Liver (tissue), 9 donors: ENCODE data around the gene AMIGO1. TPM values are rescaled to one million over a fixed set of nuclear protein-coding genes. Genes with fewer than 3 reads are reported as not detected.

ENCODE experiments used
- DNase-seq: peaks from one replicate; pipeline ENCODE4 v3.0.0-alpha.2; 2017; ENCODE audit warnings: low spot score
- H3K27ac ChIP-seq, 2 donors: one replicate each; pipeline ENCODE4 v1.7.0; 2013; ENCODE audit warnings: inconsistent platforms in 2 of 2, low read length in 2 of 2, control low read depth in 1 of 2, low read depth in 1 of 2, mild to moderate bottlenecking in 1 of 2
- H3K27me3 ChIP-seq, 4 donors: one replicate each; pipeline versions ENCODE4 v1.6.1 to v1.7.0; 2013; ENCODE audit warnings: low read length in 3 of 4, inconsistent platforms in 1 of 4, mild to moderate bottlenecking in 1 of 4, moderate library complexity in 1 of 4; ENCODE audit not compliant: control insufficient read depth in 4 of 4, insufficient read depth in 4 of 4
- H3K36me3 ChIP-seq, 4 donors: one replicate each; pipeline versions ENCODE4 v1.6.1 to v1.7.0; 2013; ENCODE audit warnings: low read length in 3 of 4, mild to moderate bottlenecking in 3 of 4, low read depth in 1 of 4, moderate library complexity in 1 of 4; ENCODE audit not compliant: control insufficient read depth in 4 of 4, insufficient read depth in 3 of 4
- H3K4me1 ChIP-seq, 4 donors: one replicate each; pipeline versions ENCODE4 v1.6.1 to v1.7.0; 2013; ENCODE audit warnings: low read length in 3 of 4, mild to moderate bottlenecking in 3 of 4, moderate library complexity in 1 of 4; ENCODE audit not compliant: control insufficient read depth in 4 of 4, insufficient read depth in 4 of 4
- H3K4me3 ChIP-seq, 3 donors: one replicate each; pipeline versions ENCODE4 v1.6.1 to v1.7.0; 2013; ENCODE audit warnings: low read length in 3 of 3, control low read depth in 1 of 3, low read depth in 1 of 3, mild to moderate bottlenecking in 1 of 3
- H3K9ac ChIP-seq, 2 donors: one replicate each; pipeline ENCODE4 v1.7.0; 2013; ENCODE audit warnings: low read length in 2 of 2, mild to moderate bottlenecking in 2 of 2, moderate library complexity in 2 of 2, control low read depth in 1 of 2, low read depth in 1 of 2
- H3K9me3 ChIP-seq, 4 donors: one replicate each; pipeline versions ENCODE4 v1.6.1 to v1.7.0; 2013; ENCODE audit warnings: low read length in 3 of 4; ENCODE audit not compliant: control insufficient read depth in 4 of 4
- ATF3 ChIP-seq: IDR thresholded peaks from 2 replicates; pipeline ENCODE4 v1.6.1; 2016; ENCODE audit warnings: antibody characterized with exemption
- EGR1 ChIP-seq, 2 donors: IDR thresholded peaks; 2 replicates each; pipeline ENCODE4 v1.6.1; 2016 to 2018; ENCODE audit warnings: antibody characterized with exemption in 2 of 2, low read depth in 2 of 2
- FOXA1 ChIP-seq: IDR thresholded peaks from 2 replicates; pipeline ENCODE4 v1.6.1; 2016; ENCODE audit warnings: antibody characterized with exemption
- FOXA2 ChIP-seq: IDR thresholded peaks from 2 replicates; pipeline ENCODE4 v1.6.1; 2016; ENCODE audit warnings: antibody characterized with exemption
- GABPA ChIP-seq, 2 donors: IDR thresholded peaks in 1 of 2; conservative IDR thresholded peaks in 1 of 2; 2 replicates each; pipeline ENCODE4 v1.6.1; 2016; ENCODE audit warnings: antibody characterized with exemption in 2 of 2, mild to moderate bottlenecking in 1 of 2, moderate library complexity in 1 of 2
- HNF4A ChIP-seq, 2 donors: conservative IDR thresholded peaks; 2 replicates each; pipeline ENCODE4 v1.6.1; 2016; ENCODE audit warnings: antibody characterized with exemption in 2 of 2, mild to moderate bottlenecking in 2 of 2
- HNF4G ChIP-seq: IDR thresholded peaks from 2 replicates; pipeline ENCODE4 v1.6.1; 2016; ENCODE audit warnings: antibody characterized with exemption
- JUND ChIP-seq, 2 donors: IDR thresholded peaks; 2 replicates each; pipeline ENCODE4 v1.6.1; 2016; ENCODE audit warnings: antibody characterized with exemption in 2 of 2
- MAX ChIP-seq: IDR thresholded peaks from 2 replicates; pipeline ENCODE4 v1.6.1; 2016; ENCODE audit warnings: antibody characterized with exemption
- NR2F2 ChIP-seq: IDR thresholded peaks from 2 replicates; pipeline ENCODE4 v1.6.1; 2016; ENCODE audit warnings: antibody characterized with exemption
- RAD21 ChIP-seq, 2 donors: IDR thresholded peaks; 2 replicates each; pipeline ENCODE4 v1.6.1; 2016; ENCODE audit warnings: antibody characterized with exemption in 2 of 2, mild to moderate bottlenecking in 2 of 2
- RXRA ChIP-seq, 2 donors: IDR thresholded peaks; 2 replicates each; pipeline ENCODE4 v1.6.1; 2017 to 2018; ENCODE audit warnings: antibody characterized with exemption in 2 of 2, mild to moderate bottlenecking in 1 of 2
- SP1 ChIP-seq: IDR thresholded peaks from 2 replicates; pipeline ENCODE4 v1.6.1; 2018; ENCODE audit warnings: antibody characterized with exemption, mild to moderate bottlenecking
- TAF1 ChIP-seq: conservative IDR thresholded peaks from 2 replicates; pipeline ENCODE4 v1.6.1; 2016; ENCODE audit warnings: antibody characterized with exemption, mild to moderate bottlenecking
- YY1 ChIP-seq: IDR thresholded peaks from 2 replicates; pipeline ENCODE4 v1.6.1; 2016; ENCODE audit warnings: antibody characterized with exemption, mild to moderate bottlenecking
- WGBS: extraction: QIAGEN DNeasy Blood & Tissue Kit; methylation state at CpG from one replicate; pipeline ENCODE4 v1.1.7; 2013; 5-methylcytosine and 5-hydroxymethylcytosine counted together
- polyA plus RNA-seq, 2 donors: library from polyadenylated mRNA; stranded (reverse) in 1 of 2; unstranded in 1 of 2; fragments of 200-250 nt in 1 of 2; fragments of >200 nt in 1 of 2; fragmentation: Nextera tagmentation in 1 of 2; extraction: Ambion mirVana in 1 of 2; gene quantifications; one replicate each; pipeline versions ENCODE4 v1.2.1 to v1.2.3, GENCODE V29; 2013 to 2015
- total RNA-seq, 2 donors: library from RNA; depleted of rRNA; stranded (reverse); fragments of >200 nt; gene quantifications; one replicate each; pipeline ENCODE4 v1.2.3, GENCODE V29; 2014
- TF ChIP-seq, protein P1 (sequence below): IDR thresholded peaks from 2 replicates; pipeline ENCODE4 v1.6.1; 2016; ENCODE audit warnings: antibody characterized with exemption, mild to moderate bottlenecking
- TF ChIP-seq, protein P2 (sequence below): IDR thresholded peaks from 2 replicates; pipeline ENCODE4 v1.6.1; 2016; ENCODE audit warnings: antibody characterized with exemption
- donor health status: healthy.
- donor health status: healthy.
- donor health status: healthy.
- donor health status: healthy.
- donor health status: healthy.

AMIGO1 gene
- total and polyA plus RNA-seq, 4 donors, result 0.75 to 4.6 (median 1.9) TPM

- no peak for TF ChIP-seq MAX
- TF ChIP-seq GABPA (IDR thresholded peaks at IDR 0.05 in 1 of 2, conservative IDR thresholded peaks at IDR 0.05 in 1 of 2), result no peak
- TF ChIP-seq HNF4A (conservative IDR thresholded peaks at IDR 0.05), result peak in 1 of 2 donors; percentile 22
- TF ChIP-seq RXRA (IDR thresholded peaks at IDR 0.05), result no peak
- no peak for TF ChIP-seq JUND (IDR thresholded peaks at IDR 0.05)
- no peak for DNase-seq
- H3K4me3 ChIP-seq, result no peak overlapping the region
- no peak overlapping the region for H3K27ac ChIP-seq
- H3K36me3 ChIP-seq, result no peaks in the 10 kb centered on the region
- 78% methylated on average over 4 of the region's 4 CpGs for WGBS
- no peaks in the 10 kb centered on the region for H3K27me3 ChIP-seq
- no peak overlapping the region for H3K9ac ChIP-seq
- no peaks in the 10 kb centered on the region for H3K4me1 ChIP-seq
- H3K9me3 ChIP-seq, result no peaks in the 10 kb centered on the region
Measured at GRCh38 chr1:109457819-109458218, 51.7 kb downstream of the AMIGO1 start.

- DNase-seq, result no peak
- TF ChIP-seq MAX, result no peak
- no peak for TF ChIP-seq ATF3
- no peak for TF ChIP-seq SP1
- TF ChIP-seq HNF4G, result no peak
- no peak for TF ChIP-seq RAD21 (IDR thresholded peaks at IDR 0.05)
- TF ChIP-seq, protein P1, sequence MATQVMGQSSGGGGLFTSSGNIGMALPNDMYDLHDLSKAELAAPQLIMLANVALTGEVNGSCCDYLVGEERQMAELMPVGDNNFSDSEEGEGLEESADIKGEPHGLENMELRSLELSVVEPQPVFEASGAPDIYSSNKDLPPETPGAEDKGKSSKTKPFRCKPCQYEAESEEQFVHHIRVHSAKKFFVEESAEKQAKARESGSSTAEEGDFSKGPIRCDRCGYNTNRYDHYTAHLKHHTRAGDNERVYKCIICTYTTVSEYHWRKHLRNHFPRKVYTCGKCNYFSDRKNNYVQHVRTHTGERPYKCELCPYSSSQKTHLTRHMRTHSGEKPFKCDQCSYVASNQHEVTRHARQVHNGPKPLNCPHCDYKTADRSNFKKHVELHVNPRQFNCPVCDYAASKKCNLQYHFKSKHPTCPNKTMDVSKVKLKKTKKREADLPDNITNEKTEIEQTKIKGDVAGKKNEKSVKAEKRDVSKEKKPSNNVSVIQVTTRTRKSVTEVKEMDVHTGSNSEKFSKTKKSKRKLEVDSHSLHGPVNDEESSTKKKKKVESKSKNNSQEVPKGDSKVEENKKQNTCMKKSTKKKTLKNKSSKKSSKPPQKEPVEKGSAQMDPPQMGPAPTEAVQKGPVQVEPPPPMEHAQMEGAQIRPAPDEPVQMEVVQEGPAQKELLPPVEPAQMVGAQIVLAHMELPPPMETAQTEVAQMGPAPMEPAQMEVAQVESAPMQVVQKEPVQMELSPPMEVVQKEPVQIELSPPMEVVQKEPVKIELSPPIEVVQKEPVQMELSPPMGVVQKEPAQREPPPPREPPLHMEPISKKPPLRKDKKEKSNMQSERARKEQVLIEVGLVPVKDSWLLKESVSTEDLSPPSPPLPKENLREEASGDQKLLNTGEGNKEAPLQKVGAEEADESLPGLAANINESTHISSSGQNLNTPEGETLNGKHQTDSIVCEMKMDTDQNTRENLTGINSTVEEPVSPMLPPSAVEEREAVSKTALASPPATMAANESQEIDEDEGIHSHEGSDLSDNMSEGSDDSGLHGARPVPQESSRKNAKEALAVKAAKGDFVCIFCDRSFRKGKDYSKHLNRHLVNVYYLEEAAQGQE, result no peak
- no peak for TF ChIP-seq EGR1 (IDR thresholded peaks at IDR 0.05; ENCODE audit: low read depth in 2 of 2)
- TF ChIP-seq JUND (IDR thresholded peaks at IDR 0.05), result no peak
- no peak for TF ChIP-seq FOXA1
- TF ChIP-seq FOXA2, result no peak
- TF ChIP-seq, protein P2, sequence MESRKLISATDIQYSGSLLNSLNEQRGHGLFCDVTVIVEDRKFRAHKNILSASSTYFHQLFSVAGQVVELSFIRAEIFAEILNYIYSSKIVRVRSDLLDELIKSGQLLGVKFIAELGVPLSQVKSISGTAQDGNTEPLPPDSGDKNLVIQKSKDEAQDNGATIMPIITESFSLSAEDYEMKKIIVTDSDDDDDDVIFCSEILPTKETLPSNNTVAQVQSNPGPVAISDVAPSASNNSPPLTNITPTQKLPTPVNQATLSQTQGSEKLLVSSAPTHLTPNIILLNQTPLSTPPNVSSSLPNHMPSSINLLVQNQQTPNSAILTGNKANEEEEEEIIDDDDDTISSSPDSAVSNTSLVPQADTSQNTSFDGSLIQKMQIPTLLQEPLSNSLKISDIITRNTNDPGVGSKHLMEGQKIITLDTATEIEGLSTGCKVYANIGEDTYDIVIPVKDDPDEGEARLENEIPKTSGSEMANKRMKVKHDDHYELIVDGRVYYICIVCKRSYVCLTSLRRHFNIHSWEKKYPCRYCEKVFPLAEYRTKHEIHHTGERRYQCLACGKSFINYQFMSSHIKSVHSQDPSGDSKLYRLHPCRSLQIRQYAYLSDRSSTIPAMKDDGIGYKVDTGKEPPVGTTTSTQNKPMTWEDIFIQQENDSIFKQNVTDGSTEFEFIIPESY, result no peak
- TF ChIP-seq GABPA (IDR thresholded peaks at IDR 0.05 in 1 of 2, conservative IDR thresholded peaks at IDR 0.05 in 1 of 2), result no peak
- no peak for TF ChIP-seq HNF4A (conservative IDR thresholded peaks at IDR 0.05)
- no peak for TF ChIP-seq TAF1
- no peak for TF ChIP-seq NR2F2
- TF ChIP-seq YY1, result no peak
- H3K9me3 ChIP-seq, result no peaks in the 10 kb centered on the region
- H3K9ac ChIP-seq, result no peak overlapping the region
- no peak overlapping the region for H3K27ac ChIP-seq
- no peaks in the 10 kb centered on the region for H3K27me3 ChIP-seq
- WGBS, result 97% methylated on average over 1 of the region's 1 CpG
- no peaks in the 10 kb centered on the region for H3K36me3 ChIP-seq
- H3K4me3 ChIP-seq, result no peak overlapping the region
- no peaks in the 10 kb centered on the region for H3K4me1 ChIP-seq
Measured at GRCh38 chr1:109454497-109455133, 54.9 kb downstream of the AMIGO1 start.

Other genes with a start within 250 kb of the AMIGO1 start
- gene PSRC1, start 226.6 kb downstream of the AMIGO1 start, total RNA-seq, result 1 to 10 TPM in 1 of 2 donors, under 1 TPM in 1; 0.25 to 2.6 TPM
- 1 to 10 TPM in 1 of 2 donors, under 1 TPM in 1; 0.76 to 1.4 TPM for gene PSRC1, start 226.6 kb downstream of the AMIGO1 start, polyA plus RNA-seq
- gene MYBPHL, start 202.7 kb downstream of the AMIGO1 start, total RNA-seq, result not detected
- not detected for gene MYBPHL, start 202.7 kb downstream of the AMIGO1 start, polyA plus RNA-seq
- gene SORT1, start 111.8 kb downstream of the AMIGO1 start, total RNA-seq, result 10 to 100 TPM in 1 of 2 donors, 1 to 10 TPM in 1; 5.4 to 10.6 TPM
- gene SORT1, start 111.8 kb downstream of the AMIGO1 start, polyA plus RNA-seq, result 1 to 10 TPM; 1.0 to 1.3 TPM
- 10 to 100 TPM; 26.3 to 73.2 TPM for gene PSMA5, start 83.3 kb downstream of the AMIGO1 start, total RNA-seq
- gene PSMA5, start 83.3 kb downstream of the AMIGO1 start, polyA plus RNA-seq, result 10 to 100 TPM; 62.5 to 88.6 TPM
- 1 to 10 TPM in 1 of 2 donors, under 1 TPM in 1; 0.14 to 4.4 TPM for gene SYPL2, start 43.2 kb downstream of the AMIGO1 start, total RNA-seq
- 1 to 10 TPM; 3.0 to 4.7 TPM for gene SYPL2, start 43.2 kb downstream of the AMIGO1 start, polyA plus RNA-seq
- gene ATXN7L2, start 25.8 kb downstream of the AMIGO1 start, total RNA-seq, result 1 to 10 TPM in 1 of 2 donors, under 1 TPM in 1; 0.61 to 1.6 TPM
- 1 to 10 TPM; 1.0 to 1.7 TPM for gene ATXN7L2, start 25.8 kb downstream of the AMIGO1 start, polyA plus RNA-seq
- gene CYB561D1, start 15.6 kb downstream of the AMIGO1 start, total RNA-seq, result 1 to 10 TPM; 2.5 to 2.8 TPM
- gene CYB561D1, start 15.6 kb downstream of the AMIGO1 start, polyA plus RNA-seq, result 1 to 10 TPM; 1.3 to 1.5 TPM
- gene GPR61, start 30.1 kb upstream of the AMIGO1 start, total RNA-seq, result not detected
- under 1 TPM in 1 of 2 donors, not detected in 1; 0.32 TPM for gene GPR61, start 30.1 kb upstream of the AMIGO1 start, polyA plus RNA-seq
- gene GNAI3, start 38.9 kb upstream of the AMIGO1 start, total RNA-seq, result 1 to 10 TPM; 6.4 to 6.5 TPM
- gene GNAI3, start 38.9 kb upstream of the AMIGO1 start, polyA plus RNA-seq, result 1 to 10 TPM; 1.9 to 2.2 TPM
- under 1 TPM; 0.09 to 0.17 TPM for gene GNAT2, start 109.9 kb upstream of the AMIGO1 start, total RNA-seq
- under 1 TPM in 1 of 2 donors, not detected in 1; 0.17 TPM for gene GNAT2, start 109.9 kb upstream of the AMIGO1 start, polyA plus RNA-seq
- gene AMPD2, start 110.1 kb upstream of the AMIGO1 start, total RNA-seq, result 10 to 100 TPM; 19.2 to 87.4 TPM
- gene AMPD2, start 110.1 kb upstream of the AMIGO1 start, polyA plus RNA-seq, result 10 to 100 TPM; 20.2 to 25.2 TPM
- gene GSTM4, start 146.4 kb upstream of the AMIGO1 start, total RNA-seq, result 10 to 100 TPM; 12.2 to 42.8 TPM
- 10 to 100 TPM; 25.5 to 36.2 TPM for gene GSTM4, start 146.4 kb upstream of the AMIGO1 start, polyA plus RNA-seq
- gene GSTM2, start 158.3 kb upstream of the AMIGO1 start, total RNA-seq, result 10 to 100 TPM in 1 of 2 donors, 1 to 10 TPM in 1; 7.1 to 15.1 TPM
- 1 to 10 TPM; 7.4 to 8.4 TPM for gene GSTM2, start 158.3 kb upstream of the AMIGO1 start, polyA plus RNA-seq
- 100 to 1,000 TPM in 1 of 2 donors, 10 to 100 TPM in 1; 14.7 to 273 TPM for gene GSTM1, start 178.1 kb upstream of the AMIGO1 start, total RNA-seq
- gene GSTM1, start 178.1 kb upstream of the AMIGO1 start, polyA plus RNA-seq, result 100 to 1,000 TPM; 221 to 341 TPM
- 1 to 10 TPM in 1 of 2 donors, under 1 TPM in 1; 0.59 to 1.3 TPM for gene GSTM5, start 202.5 kb upstream of the AMIGO1 start, total RNA-seq
- gene GSTM5, start 202.5 kb upstream of the AMIGO1 start, polyA plus RNA-seq, result 1 to 10 TPM; 1.4 to 2.8 TPM
- gene GSTM3, start 231.3 kb upstream of the AMIGO1 start, total RNA-seq, result 10 to 100 TPM in 1 of 2 donors, 1 to 10 TPM in 1; 6.9 to 39.8 TPM
- 10 to 100 TPM; 30.1 to 51.5 TPM for gene GSTM3, start 231.3 kb upstream of the AMIGO1 start, polyA plus RNA-seq